GM18520 (cell line): ENCODE measurements around the gene ISOC1.

ENCODE experiments used
- ATAC-seq: cut with Tn5 transposase; IDR thresholded peaks from one replicate; pipeline ENCODE4 v1.9.1; 2021; ENCODE audit not compliant: unreplicated experiment

The ISOC1 gene

DNA sequence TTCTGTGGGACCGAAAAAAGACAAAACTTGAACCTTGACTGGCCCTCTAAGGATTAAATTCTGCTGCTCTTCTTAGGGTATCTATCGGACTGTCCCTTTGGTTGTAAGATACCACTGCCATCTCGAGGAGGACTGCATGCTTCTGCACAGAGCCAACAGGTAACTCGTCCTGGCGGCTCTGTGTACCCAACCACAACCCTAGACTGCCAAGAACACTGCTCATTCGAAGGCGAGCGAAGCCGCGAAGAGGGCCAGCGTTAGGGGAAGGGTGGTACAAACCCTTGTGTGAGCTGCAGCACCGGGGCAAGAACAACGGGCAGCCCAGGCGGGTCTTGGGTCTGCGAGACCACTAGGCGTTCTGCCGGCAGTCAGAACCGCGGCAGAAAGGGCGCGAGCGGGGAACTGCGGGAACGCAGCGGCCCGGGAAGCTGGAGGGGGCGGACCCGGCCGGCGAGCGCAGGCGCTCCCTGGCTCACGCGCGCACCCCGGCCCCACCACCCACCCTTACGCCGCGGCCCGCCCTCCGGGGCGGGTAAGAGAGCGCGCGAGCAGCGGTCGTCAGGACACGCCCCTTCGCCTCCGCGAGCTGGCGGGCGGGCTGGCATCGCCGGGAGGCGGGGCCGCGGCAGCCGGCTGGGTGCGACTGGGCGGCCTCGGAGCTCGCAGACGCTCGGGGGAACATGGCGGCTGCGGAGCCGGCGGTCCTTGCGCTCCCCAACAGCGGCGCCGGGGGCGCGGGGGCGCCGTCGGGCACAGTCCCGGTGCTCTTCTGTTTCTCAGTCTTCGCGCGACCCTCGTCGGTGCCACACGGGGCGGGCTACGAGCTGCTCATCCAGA is at the start of gene ISOC1:
Gene ISOC1, plus strand, starts transcription at position 663 of the 837 bp plus-strand sequence. Its CDS starts 18 bp downstream, at position 681.
- peak; percentile 89 for ATAC-seq

GRCh38 chr5:129046151-129046550 is 48.4 kb upstream of the ISOC1 start:
- no peak for ATAC-seq

DNA sequence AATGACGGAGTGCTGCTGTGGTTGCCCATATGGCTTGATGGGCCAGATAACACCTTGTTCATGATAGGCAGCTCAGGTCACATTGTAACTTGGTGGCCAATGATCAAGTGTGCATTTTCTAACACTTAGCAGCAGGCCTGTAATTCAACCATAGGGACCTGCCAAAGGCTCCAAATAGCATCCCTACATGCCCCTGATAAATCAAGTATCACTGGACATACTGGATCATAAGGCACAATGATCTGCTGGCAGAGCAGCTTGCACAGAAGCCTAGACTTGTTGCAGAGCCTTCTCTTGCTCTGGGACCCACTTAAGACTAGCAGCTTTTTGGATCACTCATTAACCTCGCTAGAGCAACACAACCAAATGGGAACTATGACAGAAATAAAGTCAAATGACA is 46.0 kb upstream of the ISOC1 start:
- no peak for ATAC-seq

- no peak for ATAC-seq
Measured at GRCh38 chr5:129049126-129049799, 45.3 kb upstream of the ISOC1 start.

- no peak for ATAC-seq
Measured at GRCh38 chr5:129051283-129051682, 43.3 kb upstream of the ISOC1 start.

DNA sequence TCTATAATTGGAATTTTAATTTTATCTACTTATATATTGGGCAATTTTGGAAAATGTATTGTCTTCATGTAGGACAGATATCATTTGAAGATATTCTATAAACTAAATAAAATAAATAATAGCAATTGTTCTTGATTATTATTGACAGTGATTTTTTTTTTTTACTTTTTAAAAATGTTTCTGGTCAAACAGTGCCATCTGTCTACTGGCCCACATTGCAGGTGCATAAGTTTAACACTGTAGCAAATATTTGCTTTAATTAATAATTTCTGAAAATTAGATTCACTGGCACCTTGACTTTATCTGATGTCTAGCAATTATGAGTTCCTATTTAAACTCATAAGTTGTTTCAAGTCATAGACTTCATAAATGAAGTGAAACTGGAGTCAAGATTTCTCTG is 41.1 kb upstream of the ISOC1 start:
- no peak for ATAC-seq

DNA sequence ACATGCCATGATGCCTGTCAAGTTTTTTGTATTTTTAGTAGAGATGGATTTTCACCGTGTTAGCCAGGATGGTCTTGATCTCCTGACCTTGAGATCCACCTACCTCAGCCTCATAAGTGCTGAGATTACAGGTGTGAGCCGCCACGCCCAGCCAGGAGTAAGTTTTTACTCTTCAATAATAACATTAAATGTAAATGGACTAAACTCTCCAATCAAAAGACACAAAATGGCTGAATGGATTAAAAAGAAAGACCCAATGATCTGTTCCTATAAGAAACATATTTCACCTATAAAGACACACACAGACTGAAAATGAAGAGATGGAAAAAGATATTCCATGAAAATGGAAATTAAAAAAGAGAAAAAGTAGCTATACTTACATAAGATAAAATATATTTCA is 37.2 kb upstream of the ISOC1 start:
- no peak for ATAC-seq

GRCh38 chr5:129061849-129062248 is 32.7 kb upstream of the ISOC1 start:
- ATAC-seq = no peak

GRCh38 chr5:129063483-129064113 is 31.0 kb upstream of the ISOC1 start:
- ATAC-seq = no peak

DNA sequence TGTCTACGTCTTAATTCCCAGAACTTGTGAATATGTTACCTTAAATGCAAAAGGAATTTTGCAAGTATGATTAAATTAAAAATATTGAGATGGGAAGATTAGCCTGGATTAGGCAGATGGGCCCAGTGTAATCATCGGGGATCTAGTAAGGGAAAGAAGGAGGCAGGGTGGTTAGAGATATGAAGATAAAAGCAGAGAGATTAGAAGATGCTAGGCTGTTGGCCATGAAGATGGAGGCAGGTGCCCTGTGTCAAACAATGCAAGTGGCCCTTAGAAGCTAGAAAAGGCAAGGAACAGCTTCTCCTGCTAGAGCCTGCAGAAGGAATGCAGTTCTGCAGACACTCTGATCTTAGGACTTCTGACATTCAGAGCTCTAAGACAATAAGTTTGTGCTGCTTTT is 28.8 kb upstream of the ISOC1 start:
- ATAC-seq = no peak

DNA sequence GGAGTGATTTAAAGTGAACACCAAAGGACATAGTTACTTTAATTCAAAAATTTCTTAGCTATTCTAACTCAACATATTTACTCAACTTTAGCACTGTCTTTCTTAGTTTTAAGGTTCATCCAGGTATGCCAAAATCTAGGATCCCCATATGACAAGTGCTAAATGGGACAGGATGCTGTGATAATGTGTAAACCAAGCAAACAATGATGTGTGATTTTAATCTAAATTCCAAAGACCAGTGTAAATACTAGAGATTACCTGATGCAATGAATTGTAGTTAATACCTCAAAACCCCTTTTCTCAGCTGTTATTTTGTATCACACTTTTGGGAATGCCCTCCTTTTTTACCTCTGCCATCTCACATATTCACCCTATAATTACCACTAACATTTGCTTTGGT is 26.8 kb upstream of the ISOC1 start:
- ATAC-seq = no peak

GRCh38 chr5:129069292-129069691 is 25.3 kb upstream of the ISOC1 start:
- no peak for ATAC-seq

DNA sequence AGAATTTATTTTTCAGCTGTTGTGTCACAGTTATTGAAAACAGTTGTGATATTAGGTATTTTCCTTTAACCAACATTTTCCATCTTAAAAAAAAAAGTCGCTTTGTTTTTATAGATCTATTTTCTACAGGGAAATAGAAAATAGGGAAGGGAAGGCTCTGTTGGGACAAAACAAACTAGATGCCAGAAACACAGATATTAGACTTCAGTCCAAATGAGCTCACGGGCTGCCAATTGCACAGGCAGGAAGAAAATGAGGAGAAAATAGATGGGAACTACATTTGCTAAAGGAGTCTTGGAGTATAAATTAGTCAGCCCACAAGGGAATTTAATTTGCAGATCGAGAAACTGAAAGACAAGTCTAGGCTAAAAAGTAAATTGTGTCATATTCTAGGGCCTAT is 21.4 kb upstream of the ISOC1 start:
- ATAC-seq = no peak

- no peak for ATAC-seq
Measured at GRCh38 chr5:129074903-129075302, 19.6 kb upstream of the ISOC1 start.

GRCh38 chr5:129077433-129078075 is 17.0 kb upstream of the ISOC1 start:
- ATAC-seq = no peak

GRCh38 chr5:129078247-129078646 is 16.3 kb upstream of the ISOC1 start:
- ATAC-seq = no peak

- no peak for ATAC-seq
Measured at GRCh38 chr5:129078660-129079059, 15.9 kb upstream of the ISOC1 start.

DNA sequence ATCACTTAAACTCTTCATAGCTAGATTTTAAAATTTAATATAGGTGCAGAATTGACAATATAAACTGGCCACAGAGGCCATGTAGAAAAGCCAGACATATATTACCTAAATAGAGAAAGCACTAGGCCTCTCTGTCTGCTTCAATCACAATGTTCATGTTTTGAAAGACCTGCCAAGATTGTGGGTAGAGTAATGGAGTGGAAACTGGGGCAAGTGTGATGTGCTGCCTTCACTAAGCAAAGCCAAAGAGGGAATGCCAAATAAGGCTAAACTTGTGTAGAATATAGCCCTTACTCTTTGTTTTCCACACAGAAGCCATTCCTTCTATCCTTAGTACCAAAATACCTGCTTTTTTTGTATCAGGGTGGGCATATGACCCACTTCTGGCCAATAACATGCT is 15.1 kb upstream of the ISOC1 start:
- no peak for ATAC-seq

- ATAC-seq = no peak
Measured at GRCh38 chr5:129080766-129081165, 13.8 kb upstream of the ISOC1 start.

GRCh38 chr5:129082225-129083136 is 12.1 kb upstream of the ISOC1 start:
- ATAC-seq = no peak
